SW 1271 (cell line): ENCODE measurements around the gene DCBLD2.
"Not testable (repeated sequence)": the region's sequence is repeated elsewhere in the genome, so short reads cannot be mapped to it uniquely, and the experiment has no call there.

Source experiments
- DNase-seq, 2 experiments: peaks; one replicate each; lab custom pipeline; 2025; lab: John Stamatoyannopoulos, UW

DCBLD2 gene

DNA sequence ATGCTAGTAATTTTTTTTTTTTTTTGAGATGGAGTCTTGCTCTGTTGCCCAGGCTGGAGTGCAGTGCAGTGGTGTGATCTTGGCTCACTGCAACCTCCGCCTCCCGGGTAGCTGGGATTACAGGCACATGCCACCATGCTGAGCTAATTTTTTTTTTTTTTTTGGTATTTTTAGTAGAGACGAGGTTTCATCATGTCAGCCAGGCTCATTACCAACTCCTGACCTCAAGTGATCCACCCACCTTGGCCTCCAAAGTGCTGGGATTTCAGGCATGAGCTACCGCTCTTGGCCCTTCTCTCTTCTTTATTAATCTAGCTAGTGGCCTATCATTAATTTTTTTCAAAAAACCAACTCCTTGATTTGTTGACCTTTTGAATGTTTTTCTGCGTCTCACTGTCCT, 70.4 kb downstream of the DCBLD2 start:
- DNase-seq = not testable (repeated sequence)

DNA sequence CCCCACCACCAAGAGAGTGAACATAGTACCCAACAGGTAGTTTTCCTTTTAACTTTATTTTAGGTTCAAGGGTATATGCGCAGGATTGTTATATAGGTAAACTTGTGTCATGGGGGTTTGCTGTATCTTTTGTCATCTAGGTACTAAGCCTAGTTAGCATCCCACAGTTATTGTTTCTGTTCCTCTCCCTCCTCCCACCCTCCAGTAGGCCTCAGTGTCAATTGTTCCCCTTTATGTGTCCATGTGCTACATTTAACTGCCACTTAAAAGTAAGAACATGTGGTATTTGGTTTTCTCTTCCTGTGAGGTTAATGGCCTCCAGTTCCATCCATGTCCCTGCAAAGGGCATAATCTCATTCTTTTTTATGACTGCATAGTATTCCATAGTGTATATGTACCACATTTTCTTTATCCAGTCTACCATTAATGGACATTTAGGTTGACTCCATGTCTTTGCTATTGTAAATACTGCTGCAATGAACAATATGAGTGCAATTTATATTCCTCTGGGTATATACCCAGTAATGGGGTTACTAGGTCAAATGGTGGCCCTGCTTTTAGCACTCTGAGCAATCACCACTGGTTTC, 72.2 kb downstream of the DCBLD2 start:
- DNase-seq = no peak

DNA sequence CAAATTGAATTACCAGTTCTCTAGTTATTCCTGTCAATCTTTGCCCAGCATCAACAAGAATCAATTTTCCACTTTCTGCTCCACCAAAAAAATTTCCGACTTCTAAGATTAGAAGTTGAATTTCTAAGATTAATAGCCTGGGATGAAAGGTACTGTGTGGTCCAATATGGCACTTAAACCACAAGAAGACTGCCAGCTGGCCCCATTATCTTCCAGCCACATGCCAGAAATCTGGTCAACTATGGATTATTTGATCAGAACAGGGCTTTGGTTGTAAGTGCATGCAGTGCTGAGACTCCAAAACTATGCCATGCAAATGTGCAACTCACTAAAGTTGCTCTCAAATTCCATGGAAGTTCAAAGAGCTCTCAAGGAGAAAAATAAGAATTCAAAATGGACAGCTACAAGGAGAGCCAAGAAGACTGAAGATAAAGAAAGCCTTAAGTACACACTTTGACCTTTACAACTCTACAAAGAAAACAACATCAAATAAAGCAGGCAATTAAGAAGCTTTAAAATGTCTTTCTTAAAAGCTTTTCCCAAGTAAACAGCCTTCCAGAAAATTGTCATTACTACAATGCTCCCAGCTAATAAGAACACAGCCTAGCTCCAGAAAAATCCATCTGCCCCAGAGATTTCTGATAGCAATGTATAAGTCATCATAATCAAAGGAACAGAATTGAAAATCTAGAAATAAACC, 74.1 kb downstream of the DCBLD2 start:
- no peak for DNase-seq

DNA sequence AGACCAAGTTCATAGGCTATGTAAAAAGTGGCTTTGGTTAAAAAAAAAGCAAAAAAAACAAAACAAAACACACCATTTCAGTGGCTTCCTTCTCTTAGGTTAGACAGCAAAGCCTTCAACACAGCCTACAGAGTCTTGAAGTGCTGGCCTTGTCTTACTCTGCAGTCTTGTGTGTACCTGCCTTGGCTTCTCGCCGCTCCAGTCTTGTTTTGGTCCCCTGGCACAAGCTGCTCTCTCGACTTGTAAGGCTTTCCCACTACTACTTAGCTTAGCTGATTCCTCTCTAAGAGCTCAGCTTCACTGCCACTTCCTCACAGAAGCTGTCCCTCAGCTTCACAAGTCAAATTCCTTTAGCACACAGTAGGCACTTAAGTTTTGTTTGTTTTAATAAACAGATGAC, 75.4 kb downstream of the DCBLD2 start:
- DNase-seq = no peak

DNA sequence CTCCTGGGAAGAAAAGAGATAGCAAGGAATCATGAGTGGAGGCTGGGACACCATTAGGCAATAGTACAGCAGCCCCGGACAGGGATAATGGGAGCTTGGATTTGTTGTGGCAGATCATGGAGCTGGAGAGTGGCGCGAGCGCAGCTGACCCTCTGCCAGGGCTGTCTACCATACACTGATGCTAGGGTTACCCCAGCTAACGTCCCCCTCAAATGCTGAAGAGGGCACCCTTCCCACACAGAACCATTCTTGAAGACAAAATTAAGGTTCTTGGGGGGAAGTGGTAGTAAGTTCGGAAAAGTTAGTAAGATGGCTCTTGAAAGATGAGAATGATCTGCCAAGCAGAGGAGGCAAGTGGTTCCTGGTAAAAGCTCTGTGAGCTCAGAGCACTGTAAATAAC, 77.2 kb downstream of the DCBLD2 start:
- DNase-seq = no peak

DNA sequence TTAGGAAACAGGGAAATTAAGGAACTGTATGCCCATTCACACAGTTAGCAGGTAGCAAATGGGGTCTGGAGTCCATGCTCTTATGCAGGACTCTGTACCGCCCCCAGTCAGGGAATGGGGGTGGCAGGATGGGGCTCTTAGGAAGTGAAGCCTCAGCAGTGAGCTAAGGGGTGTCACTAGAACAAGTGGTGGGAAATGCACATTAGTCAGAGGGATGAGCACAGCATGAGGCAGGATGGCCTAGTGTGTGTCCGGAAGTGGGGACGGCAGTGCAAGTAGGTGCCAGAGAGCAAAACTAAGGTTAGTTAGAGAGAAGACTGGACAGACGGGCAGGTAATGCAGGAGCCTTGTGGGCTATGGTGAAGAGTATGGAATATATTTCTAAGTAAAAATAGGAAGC, 77.7 kb downstream of the DCBLD2 start:
- DNase-seq = no peak

DNA sequence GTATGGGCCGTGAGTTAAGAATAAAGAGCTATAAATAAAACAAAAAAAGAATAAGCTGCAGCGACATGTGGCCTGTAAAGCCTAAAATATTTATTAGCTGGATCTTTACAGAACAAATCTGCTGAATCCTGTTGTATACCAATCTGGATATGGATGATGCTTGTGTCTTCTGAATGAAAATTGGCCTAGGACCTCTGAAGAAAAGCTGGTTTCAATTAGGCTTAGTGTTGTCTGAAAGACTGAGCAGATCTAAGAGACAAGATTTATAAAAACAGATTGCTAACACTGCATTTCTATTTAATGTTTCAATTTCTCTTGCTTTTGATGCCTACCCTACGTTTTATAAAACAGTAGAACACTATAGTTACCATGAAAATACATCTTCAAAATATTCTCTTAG, 80.4 kb downstream of the DCBLD2 start:
- no peak for DNase-seq

DNA sequence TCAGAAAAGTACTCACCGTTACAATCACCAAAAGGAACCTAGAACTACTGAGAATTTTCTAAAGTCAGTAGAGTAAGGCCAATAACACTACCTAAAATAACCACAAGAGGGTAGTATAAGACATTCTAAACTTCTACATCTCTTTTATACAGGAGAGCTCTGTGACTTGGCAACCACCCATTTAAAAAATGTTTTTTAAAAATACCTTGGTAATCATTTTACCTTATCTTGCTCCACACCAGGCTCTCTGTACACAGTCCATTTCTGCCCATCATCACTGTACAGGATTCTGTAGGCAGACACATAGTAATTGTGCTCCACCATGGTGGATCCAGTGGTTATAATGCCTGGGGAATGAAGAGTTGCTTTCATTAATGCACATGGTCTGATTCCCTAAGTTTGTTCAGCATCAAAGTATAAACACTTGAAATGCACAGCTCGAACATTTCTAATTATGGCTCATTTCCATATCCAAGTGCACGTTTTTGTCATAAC, 83.9 kb downstream of the DCBLD2 start:
- peak; percentile 11 to 75 for DNase-seq

DNA sequence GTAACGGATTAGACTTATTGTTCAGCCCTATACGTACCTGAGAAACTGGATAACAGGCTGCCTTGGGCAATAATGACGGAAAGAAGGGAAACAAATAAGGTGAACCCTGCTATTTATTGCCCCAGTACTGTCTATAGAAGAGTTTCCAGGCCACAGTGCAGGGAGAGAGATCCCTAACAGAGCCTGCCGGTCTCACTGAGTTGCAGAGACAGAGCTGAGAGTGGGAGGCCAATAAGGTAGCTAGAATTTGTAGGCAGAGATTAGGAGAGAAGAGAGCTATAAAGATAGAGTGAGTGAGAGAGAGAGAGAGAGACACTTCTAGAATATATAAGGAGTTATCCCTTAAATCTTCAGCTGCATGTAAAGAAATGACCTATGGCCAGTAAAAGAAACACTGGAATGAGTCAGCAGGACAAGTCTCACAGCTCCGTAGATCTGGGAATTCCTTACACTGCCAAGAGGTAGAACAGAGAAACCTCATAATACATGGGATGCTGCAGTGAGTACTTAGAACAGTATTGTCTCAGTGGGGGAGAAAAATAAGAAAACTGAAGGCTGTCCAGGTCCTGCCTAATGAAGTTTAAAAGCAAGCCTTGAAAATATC, 86.6 kb downstream of the DCBLD2 start:
- no peak for DNase-seq

DNA sequence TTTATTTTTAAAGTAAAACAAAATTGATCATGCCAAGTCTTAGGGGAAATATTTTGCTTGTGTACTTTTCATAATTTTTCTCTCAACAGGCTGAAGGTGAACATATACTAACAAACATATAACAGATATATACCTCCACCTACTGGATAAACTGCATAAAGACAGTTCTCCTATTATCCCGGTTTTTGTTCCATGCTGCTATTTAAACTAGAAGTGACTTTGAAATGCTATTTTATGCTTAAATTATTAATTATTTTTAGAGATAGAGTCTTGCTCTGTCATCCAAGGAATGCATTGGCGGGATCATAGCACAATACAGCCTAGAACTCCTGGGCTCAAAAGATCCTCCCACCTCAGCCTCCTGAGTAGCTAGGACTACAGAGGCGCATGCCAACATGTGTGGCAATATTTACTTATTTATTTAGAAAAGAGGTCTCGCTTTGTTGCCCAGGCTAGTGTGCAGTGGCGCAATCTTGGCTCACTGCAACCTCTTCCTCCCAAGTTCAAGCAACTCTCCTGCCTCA, 88.6 kb downstream of the DCBLD2 start:
- peak in 1 of 2 experiments; percentile 69 for DNase-seq

DNA sequence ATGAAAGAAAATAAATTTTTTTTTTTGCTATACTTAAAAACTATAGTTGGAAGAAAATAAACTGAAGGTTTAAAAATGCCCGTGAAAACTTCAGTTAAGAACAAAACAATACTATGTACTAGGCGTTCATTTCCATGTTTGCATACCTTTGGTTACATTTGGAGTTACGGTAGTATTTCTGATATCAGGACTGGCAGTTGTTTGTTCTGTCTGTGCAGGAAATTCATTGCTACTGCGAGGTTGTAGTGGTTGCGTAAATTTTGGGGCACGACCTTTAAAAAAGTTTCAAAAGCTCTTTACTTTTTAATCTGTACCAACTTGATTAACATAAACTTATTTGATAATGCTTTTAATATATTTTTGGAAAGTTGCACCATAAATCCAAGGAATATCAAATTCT, 90.4 kb downstream of the DCBLD2 start:
- DNase-seq = no peak

DNA sequence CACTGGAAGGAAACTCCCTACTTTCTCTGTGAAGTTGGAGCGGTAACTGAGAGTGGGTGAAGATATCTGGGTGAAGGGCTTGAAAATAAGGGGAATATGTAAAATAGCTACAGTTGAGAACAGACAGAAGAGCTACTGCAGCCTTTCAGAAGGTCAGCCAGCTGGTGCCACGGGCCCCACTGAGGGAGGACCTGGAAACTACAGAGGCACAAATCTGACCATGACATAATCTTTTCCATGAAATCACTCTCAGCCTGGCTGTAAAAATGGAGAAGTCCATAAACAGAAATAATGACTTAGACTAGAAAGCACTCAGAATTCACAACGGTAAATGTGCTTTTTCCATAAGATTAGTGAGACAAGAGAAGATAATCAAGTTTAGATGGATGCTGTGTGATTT, 91.9 kb downstream of the DCBLD2 start:
- DNase-seq = no peak

DNA sequence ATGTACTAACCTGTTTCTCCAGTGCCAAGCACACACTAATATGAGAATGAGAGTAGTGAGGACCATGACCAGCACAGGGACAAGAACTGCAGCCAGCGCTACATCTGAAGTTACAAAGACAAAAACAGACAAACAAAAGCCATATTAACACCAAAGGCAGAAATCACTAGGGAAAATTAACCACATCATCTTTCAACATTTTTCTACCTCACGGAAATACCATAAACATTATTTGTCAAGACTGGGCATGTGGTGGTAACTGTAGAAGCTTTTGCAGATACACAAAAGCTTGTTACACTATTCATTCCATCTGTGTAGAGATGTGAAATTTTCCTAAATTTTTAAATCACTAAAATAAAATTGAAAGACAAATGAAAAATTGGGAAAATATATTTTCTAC, 93.4 kb downstream of the DCBLD2 start:
- DNase-seq = no peak

DNA sequence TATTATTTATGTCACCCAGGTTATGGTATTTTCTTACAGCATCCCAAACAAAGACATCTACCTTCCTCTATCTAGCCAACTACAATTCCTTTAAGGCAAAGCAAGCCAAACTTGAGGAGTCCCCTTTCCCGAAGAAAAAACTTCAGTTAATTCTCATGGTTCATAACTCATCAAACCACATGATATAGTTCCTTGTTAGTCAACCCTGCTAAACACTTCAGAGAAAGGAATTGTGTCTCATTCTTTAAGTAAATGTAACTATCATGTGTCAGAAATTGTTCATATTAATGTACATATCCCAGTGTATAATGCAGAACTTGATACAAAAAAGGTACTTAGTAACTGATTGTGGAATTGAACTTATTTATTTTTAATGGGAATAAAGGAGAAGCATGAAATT, 93.9 kb downstream of the DCBLD2 start:
- no peak for DNase-seq

DNA sequence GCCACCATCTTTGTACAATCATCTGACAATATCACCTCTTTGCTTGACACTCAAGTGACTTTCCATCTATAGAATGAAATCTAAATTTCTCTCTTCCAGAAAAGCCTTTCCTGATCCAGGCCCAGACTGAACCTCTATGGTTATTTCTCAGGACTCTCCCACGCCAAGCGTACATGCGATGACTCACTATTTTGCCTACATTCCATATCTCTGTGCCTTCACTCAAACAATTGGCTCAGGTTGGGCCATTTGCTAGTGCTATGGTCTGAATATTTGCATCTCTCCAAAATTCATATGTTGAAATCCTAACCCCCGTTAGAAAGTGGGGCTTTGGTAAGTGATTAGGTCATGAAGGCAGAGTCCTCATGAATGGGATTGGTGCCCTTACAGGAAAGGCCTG, 94.5 kb downstream of the DCBLD2 start:
- no peak for DNase-seq

DNA sequence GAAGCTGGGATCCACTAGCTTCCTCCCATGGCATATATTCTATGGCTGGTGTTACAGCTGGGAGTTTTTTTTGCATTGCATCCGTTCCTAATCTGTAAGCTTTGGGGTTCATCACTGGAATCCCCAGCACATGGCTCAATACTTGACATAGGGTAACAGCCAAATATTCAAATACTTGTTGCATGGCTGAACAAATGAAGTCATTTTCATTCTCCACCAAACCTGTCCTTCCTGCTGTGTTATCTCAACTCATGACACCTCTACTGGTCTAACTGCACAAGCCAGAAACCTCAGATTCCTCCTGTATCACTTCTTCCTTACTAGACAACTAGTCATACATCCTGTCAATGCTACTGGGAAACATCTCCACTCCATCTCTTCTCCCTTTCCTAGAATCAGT, 95.0 kb downstream of the DCBLD2 start:
- DNase-seq = no peak

DNA sequence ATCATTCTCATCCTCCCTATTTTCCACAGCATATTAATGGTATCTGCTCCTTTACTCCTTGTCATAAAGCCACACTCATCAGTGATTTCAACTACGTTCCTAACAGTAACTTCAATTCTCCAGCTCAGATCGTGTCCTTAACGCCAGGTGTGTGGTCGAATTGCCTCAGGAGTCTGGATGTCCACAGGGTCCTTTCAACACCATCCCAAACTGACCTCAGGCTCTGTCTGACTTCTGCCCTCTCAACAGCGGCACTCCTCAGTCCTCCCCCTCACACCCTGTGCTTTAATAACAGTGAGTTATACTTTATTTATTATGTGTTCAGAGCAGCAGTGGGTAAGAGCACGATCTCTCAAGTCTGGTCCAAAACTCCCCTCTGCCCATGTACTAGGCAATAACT, 95.9 kb downstream of the DCBLD2 start:
- DNase-seq = no peak

DNA sequence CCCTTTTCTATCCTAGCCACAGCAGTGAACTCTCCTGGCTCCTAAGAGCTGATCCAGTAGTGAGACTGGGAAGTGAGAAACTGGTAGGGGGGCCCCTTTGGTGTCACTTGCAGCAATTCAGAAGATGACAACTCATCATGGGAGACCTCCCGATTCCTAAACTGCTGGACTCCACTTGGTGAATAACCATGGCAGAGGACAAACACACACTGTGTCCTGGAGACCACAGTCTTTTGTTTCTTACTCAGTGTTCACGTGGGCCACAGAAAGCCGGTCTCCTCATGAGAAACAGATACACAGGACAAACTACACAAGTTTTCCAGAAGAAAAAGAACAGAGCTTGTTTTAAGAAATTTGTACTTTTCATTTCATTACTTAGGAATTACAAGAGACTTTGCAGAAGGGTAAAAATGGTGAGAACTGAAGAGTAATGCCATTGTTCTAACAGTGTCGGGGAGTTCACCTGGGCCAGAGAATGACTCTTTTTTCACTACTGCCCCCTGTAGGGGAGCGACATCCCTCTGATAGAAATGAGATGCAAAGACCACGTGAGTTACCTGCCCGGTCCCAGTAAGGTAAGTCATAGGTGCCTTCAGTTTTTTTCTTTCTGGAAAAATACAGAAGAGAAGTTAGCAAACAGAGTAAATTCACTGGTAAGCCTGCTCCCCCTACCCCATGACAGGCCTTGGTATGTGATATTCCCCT, 100.3 kb downstream of the DCBLD2 start:
- no peak for DNase-seq

DNA sequence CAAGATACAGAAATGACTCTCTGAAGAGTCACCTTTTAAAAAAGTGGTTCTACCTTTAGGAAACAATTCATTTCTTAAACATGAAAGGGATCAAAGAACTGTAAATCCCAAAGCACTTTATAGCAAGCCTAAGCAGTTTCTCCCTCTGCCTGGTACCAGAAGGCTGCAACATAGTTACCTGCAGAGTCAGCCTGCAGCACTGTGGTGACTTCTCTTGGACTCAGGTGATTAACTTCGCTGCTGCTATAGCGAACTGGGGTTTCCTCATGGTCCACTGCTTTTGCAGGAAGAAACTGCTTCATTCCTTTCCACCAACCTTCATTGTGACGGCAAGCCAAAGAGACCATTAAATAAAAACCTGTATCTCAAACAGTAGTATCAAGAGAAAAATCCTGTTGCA, 101.1 kb downstream of the DCBLD2 start:
- DNase-seq = no peak

DNA sequence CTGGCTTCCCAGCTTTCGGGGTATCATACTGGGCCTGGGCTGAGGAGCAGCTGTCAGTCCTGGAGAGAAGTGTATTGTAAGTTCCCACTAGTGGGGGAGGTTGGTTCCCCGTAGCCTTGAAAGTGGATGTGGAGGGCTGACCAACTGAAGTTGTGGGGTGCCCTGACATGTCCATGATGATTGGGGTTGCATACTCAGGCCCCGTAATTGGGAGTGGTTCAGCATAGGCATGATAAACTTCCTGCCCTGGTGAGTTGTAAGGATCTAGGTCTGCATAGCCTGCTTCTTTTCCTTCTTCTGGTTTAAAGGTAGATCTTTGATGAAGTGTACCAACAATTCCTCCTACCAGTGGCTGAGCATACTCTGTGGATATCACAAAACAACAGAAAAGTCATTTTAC, 102.0 kb downstream of the DCBLD2 start:
- DNase-seq = no peak

DNA sequence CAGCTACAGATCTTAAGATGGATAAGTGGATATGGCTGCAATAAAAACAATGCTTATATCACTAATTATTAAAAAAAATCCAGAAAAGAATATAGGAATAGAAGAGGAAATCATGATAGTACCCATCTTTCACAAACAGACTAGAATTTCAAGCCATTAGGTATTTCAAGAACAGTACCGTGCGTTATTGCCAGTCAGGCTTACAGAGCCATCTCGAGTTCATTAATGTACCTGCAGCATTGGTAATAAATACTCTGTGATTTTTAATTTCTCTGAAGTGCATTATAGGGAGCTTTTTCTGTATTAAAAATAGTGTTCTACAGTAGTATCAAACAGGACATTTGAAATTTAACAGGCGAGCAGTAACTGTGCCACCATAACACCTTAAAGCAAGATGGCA, 102.7 kb downstream of the DCBLD2 start:
- no peak for DNase-seq

DNA sequence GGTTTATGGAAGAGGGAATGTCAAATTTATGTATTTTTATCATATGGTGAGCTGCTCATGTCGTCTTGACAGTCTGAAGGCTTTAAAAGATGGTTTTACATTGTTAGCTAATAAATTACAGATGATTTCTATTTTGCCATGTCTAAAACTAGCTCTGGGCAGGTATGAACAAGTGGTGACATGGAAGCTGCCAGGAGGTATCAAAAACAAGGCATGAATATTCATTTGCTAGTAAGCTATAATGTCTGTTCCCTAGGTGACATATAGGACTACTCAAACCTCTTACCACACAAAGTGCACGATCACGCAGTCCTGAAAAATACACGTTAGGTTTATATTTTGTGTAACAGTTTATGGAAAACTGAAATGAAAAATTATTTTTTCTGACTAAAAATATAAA, 103.6 kb downstream of the DCBLD2 start:
- no peak for DNase-seq

DNA sequence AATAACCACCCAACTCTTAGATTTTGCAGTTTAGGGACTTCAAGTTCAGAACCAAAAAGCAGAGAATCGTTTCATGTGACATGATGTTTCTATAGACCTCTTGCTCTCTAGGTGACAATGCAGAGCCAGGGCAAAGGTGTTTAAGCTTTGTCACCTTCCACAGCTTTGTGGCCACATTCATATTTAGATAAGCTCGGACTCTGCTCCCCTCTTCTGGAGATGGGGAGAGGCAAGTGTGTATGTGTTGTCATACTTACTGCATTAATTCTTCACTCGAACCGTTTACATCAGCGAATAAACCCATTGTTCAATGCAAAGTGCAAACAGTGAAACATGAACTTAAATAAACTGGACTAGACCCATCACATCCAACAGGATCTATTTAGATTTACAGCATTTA, 105.2 kb downstream of the DCBLD2 start:
- no peak for DNase-seq
